Ishikawa (cell line): ENCODE results near the gene OSBPL10.

ENCODE experiments used
- CEBPB ChIP-seq: IDR thresholded peaks from 2 replicates; pipeline ENCODE4 v1.6.1; 2012
- CREB1 ChIP-seq: IDR thresholded peaks from 2 replicates; pipeline ENCODE4 v1.6.1; 2012; ENCODE audit warnings: low read depth
- EGR1 ChIP-seq: IDR thresholded peaks from 2 replicates; pipeline ENCODE4 v1.6.1; 2012
- EP300 ChIP-seq: IDR thresholded peaks from 2 replicates; pipeline ENCODE4 v1.6.1; 2012; ENCODE audit warnings: borderline replicate concordance
- FOXM1 ChIP-seq: IDR thresholded peaks from 2 replicates; pipeline ENCODE4 v1.6.1; 2012; ENCODE audit warnings: low read depth, borderline replicate concordance
- MAX ChIP-seq: IDR thresholded peaks from 2 replicates; pipeline ENCODE4 v1.6.1; 2012
- NFIC ChIP-seq: IDR thresholded peaks from 2 replicates; pipeline ENCODE4 v1.6.1; 2012
- RAD21 ChIP-seq: IDR thresholded peaks from 2 replicates; pipeline ENCODE4 v1.6.1; 2012; ENCODE audit warnings: low read depth
- REST ChIP-seq: IDR thresholded peaks from 2 replicates; pipeline ENCODE4 v1.6.1; 2012; ENCODE audit warnings: low read depth, mild to moderate bottlenecking
- TAF1 ChIP-seq: IDR thresholded peaks from 2 replicates; pipeline ENCODE4 v1.6.1; 2012; ENCODE audit warnings: low read depth, mild to moderate bottlenecking
- TCF12 ChIP-seq: IDR thresholded peaks from 2 replicates; pipeline ENCODE4 v1.6.1; 2012; ENCODE audit warnings: low read depth
- TEAD4 ChIP-seq: IDR thresholded peaks from 2 replicates; pipeline ENCODE4 v1.6.1; 2012
- USF1 ChIP-seq: IDR thresholded peaks from 2 replicates; pipeline ENCODE4 v1.6.1; 2012
- YY1 ChIP-seq: IDR thresholded peaks from 2 replicates; pipeline ENCODE4 v1.6.1; 2012; ENCODE audit warnings: low read depth
- ZBTB7A ChIP-seq: IDR thresholded peaks from 2 replicates; pipeline ENCODE4 v1.6.1; 2012; ENCODE audit warnings: low read depth

Gene OSBPL10

GRCh38 chr3:31959951-31960792 is 20.9 kb downstream of the OSBPL10 start:
- TF ChIP-seq EP300 (no peak), TAF1 (no peak), REST (no peak), USF1 (no peak), CREB1 (no peak), NFIC (no peak), YY1 (no peak), CEBPB (no peak), TEAD4 (no peak), RAD21 (no peak)

GRCh38 chr3:31959251-31959650 is 21.8 kb downstream of the OSBPL10 start:
- no peak for TF ChIP-seq USF1
- TF ChIP-seq CREB1 = no peak
- no peak for TF ChIP-seq EP300
- TF ChIP-seq REST = no peak
- no peak for TF ChIP-seq FOXM1
- no peak for TF ChIP-seq EGR1
- no peak for TF ChIP-seq NFIC
- TF ChIP-seq TCF12 = no peak
- TF ChIP-seq RAD21 = no peak
- TF ChIP-seq TEAD4 = no peak
- no peak for TF ChIP-seq MAX
- no peak for TF ChIP-seq ZBTB7A
- TF ChIP-seq TAF1 = no peak
- TF ChIP-seq YY1 = no peak
- TF ChIP-seq CEBPB = no peak

- TF ChIP-seq CEBPB (no peak), FOXM1 (no peak), MAX (no peak), EGR1 (no peak), YY1 (no peak), TEAD4 (no peak), NFIC (no peak), ZBTB7A (no peak), EP300 (no peak), REST (no peak), TCF12 (no peak), TAF1 (no peak), RAD21 (no peak), CREB1 (no peak), USF1 (no peak)
These were observed 22.3 kb downstream of the OSBPL10 start for GRCh38 chr3:31958701-31959152.

- TF ChIP-seq YY1 (no peak), CREB1 (no peak), TAF1 (no peak), NFIC (no peak), MAX (no peak), EGR1 (no peak), ZBTB7A (no peak)
These were observed 24.0 kb downstream of the OSBPL10 start for GRCh38 chr3:31957106-31957505.
